Lower leg skin (tissue), 3 donors: ENCODE results near the gene CCL23.

Source experiments
- CTCF ChIP-seq, 3 donors: fragments of 450-650 bp; IDR thresholded peaks; one replicate each; pipeline ENCODE4 v1.5.1; 2016; ENCODE audit warnings: antibody characterized with exemption in 3 of 3, mild to moderate bottlenecking in 3 of 3, moderate library complexity in 2 of 3
- POLR2A ChIP-seq, 2 donors: fragments of 450-650 bp; IDR thresholded peaks; one replicate each; pipeline ENCODE4 v1.6.1; 2016 to 2017; ENCODE audit warnings: antibody characterized with exemption in 2 of 2, mild to moderate bottlenecking in 1 of 2, moderate library complexity in 1 of 2

GRCh38 chr17:35986643-35987042 is 31.1 kb downstream of the CCL23 start, which contains the start of gene CCL14:
- no peak for TF ChIP-seq CTCF (IDR thresholded peaks at IDR 0.05)
- TF ChIP-seq POLR2A (IDR thresholded peaks at IDR 0.05): no peak
